ENCODE data around the gene ATP6V1F.
"Not testable (repeated sequence)": the region's sequence is repeated elsewhere in the genome, so short reads cannot be mapped to it uniquely, and the experiment has no call there.

The ATP6V1F gene

GRCh38 chr7:128903621-128904361, 41.1 kb downstream of the ATP6V1F start:
- DNase-seq (ENCODE audit: low read depth) = no peak

- no peak for DNase-seq (ENCODE audit: low read depth)
Measured at GRCh38 chr7:128904381-128905197, 41.9 kb downstream of the ATP6V1F start.

- no peak for DNase-seq (ENCODE audit: low read depth)
Measured at GRCh38 chr7:128906001-128906765, 43.5 kb downstream of the ATP6V1F start.

GRCh38 chr7:128906766-128907559, 44.3 kb downstream of the ATP6V1F start:
- no peak for DNase-seq (ENCODE audit: low read depth)

- no peak for DNase-seq (ENCODE audit: low read depth)
Measured at GRCh38 chr7:128908750-128909624, 46.3 kb downstream of the ATP6V1F start.

GRCh38 chr7:128909625-128910568, 47.2 kb downstream of the ATP6V1F start:
- no peak for DNase-seq (ENCODE audit: low read depth)

GRCh38 chr7:128910569-128910945, 47.9 kb downstream of the ATP6V1F start, which contains the start of gene KCP:
KCP (minus strand) TSS chr7:128910709; CDS start chr7:128910676, 33 bp downstream.
- DNase-seq (ENCODE audit: low read depth) = no peak

GRCh38 chr7:128911423-128912031, 48.9 kb downstream of the ATP6V1F start:
- DNase-seq (ENCODE audit: low read depth) = no peak

GRCh38 chr7:128912281-128912680, 49.6 kb downstream of the ATP6V1F start:
- no peak for DNase-seq (ENCODE audit: low read depth)

GRCh38 chr7:128912709-128913495, 50.2 kb downstream of the ATP6V1F start:
- DNase-seq (ENCODE audit: low read depth) = not testable (repeated sequence)

GRCh38 chr7:128913870-128914565, 51.4 kb downstream of the ATP6V1F start:
- DNase-seq (ENCODE audit: low read depth) = no peak

GRCh38 chr7:128914566-128915151, 52.0 kb downstream of the ATP6V1F start:
- no peak for DNase-seq (ENCODE audit: low read depth)

GRCh38 chr7:128915271-128915819, 52.7 kb downstream of the ATP6V1F start:
- no peak for DNase-seq (ENCODE audit: low read depth)

Measured in HS-27A (cell line).